Erythroblast (primary cell): Measurements from ENCODE around the gene CEP85L.

Experiments used
- DNase-seq, 2 experiments: peaks; one replicate each; lab custom pipeline; 2025; lab: John Stamatoyannopoulos, UW
- GATA1 ChIP-seq: IDR thresholded peaks from 2 replicates; pipeline ENCODE4 v1.6.1; 2011; ENCODE audit warnings: low read depth, mild to moderate bottlenecking, control low read depth, low read length, moderate library complexity
- POLR2A ChIP-seq: IDR thresholded peaks from 2 replicates; pipeline ENCODE4 v1.6.1; 2011; ENCODE audit warnings: mild to moderate bottlenecking, low read length

Gene CEP85L

GRCh38 chr6:118669561-118669960, 18.2 kb upstream of the CEP85L start:
- no peak for DNase-seq
- TF ChIP-seq POLR2A, result no peak
- TF ChIP-seq GATA1, result no peak

GRCh38 chr6:118668761-118669385, 17.5 kb upstream of the CEP85L start:
- TF ChIP-seq POLR2A, result no peak
- no peak for TF ChIP-seq GATA1
- DNase-seq, result peak in 1 of 2 experiments; percentile 28

DNA sequence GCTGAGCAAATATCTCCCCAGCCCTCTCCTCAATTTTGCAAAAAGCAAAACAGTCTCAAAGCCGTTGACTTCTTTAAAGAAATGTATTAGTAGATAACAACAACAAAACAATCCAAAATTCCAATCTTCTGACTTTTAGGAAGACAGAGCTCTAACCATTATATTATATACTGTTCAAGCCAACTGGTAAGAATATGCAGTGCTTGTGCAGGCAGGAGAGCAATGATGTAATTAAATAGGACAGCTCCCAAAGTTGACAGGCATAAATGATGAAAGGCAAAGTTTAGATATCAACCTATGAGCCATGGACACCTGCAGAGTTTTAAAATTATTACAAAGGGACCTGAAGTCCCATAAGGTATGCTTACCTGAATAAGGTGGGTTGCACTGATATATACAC, 16.6 kb upstream of the CEP85L start:
- TF ChIP-seq GATA1, result no peak
- TF ChIP-seq POLR2A, result no peak
- DNase-seq, result no peak

GRCh38 chr6:118665011-118665410, 13.6 kb upstream of the CEP85L start:
- DNase-seq, result no peak
- TF ChIP-seq POLR2A (no peak), GATA1 (no peak)

DNA sequence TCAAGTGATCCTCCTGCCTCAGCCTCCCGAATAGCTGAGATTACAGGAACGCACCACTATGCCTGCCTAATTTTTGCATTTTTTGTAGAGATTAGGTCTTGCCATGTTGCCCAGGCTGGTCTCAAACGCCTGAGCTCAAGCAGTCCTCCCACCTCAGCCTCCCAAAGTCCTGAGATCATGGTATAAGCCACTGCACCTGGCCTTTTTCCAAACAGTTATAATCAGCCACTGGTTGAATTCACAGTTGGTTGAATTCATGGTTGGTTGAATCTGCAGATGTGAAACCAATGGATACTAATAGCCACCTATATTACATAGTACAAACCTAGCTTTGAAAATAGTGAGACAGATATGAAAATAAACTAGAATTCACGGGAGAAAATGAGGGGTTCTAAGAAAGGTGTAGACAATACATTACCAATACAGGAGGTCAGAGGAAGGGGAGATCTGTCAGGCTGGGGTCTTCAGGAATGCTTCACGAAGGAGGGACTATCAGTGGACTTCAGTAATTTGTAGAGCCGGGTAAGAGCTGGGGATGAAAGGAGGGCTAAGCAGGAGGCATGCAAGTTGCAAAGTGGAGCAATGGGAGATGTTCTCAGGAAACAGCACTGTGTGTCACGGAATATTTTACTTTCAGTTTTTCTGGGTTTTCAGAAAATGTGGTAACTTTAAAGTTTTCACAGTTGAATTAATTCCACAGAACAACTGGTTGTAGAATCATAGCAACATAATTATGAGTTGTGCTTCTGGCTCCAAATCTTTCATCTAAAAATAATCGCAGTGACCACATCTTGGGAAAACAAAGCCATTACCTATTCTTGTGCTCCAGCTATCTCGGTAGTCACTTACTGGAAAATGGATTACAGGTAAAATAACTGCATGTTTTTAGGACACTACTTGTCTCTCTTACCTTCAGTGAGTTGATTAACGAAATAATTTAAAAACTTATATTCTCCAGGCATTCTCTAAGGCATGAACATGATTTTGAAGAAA, 12.9 kb upstream of the CEP85L start:
- no peak for DNase-seq
- TF ChIP-seq GATA1 (no peak), POLR2A (no peak)

DNA sequence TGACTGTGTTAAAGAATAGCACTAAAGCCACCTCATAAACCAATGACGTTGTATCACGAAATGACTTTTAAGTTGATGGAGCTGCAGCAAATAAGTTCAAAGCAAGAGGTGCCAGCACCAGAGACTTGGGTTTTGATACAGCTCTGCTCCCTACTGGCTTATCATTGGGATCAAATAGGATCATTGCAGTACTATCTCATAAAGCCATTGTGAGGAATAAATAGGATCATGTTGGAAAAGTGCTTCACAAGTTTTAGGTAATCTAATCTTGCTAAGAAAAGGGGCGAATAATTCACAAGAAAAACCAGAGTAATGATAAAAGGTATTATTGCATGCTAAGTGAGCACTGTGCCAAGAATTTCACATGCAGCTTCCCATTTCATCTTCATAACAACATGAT, 10.4 kb upstream of the CEP85L start:
- no peak for DNase-seq
- no peak for TF ChIP-seq POLR2A
- TF ChIP-seq GATA1, result no peak

- peak; percentile 84 to 89 for DNase-seq
- TF ChIP-seq GATA1 (peak; percentile 34), POLR2A (no peak)
Measured at GRCh38 chr6:118660218-118660569, 8.8 kb upstream of the CEP85L start.

DNA sequence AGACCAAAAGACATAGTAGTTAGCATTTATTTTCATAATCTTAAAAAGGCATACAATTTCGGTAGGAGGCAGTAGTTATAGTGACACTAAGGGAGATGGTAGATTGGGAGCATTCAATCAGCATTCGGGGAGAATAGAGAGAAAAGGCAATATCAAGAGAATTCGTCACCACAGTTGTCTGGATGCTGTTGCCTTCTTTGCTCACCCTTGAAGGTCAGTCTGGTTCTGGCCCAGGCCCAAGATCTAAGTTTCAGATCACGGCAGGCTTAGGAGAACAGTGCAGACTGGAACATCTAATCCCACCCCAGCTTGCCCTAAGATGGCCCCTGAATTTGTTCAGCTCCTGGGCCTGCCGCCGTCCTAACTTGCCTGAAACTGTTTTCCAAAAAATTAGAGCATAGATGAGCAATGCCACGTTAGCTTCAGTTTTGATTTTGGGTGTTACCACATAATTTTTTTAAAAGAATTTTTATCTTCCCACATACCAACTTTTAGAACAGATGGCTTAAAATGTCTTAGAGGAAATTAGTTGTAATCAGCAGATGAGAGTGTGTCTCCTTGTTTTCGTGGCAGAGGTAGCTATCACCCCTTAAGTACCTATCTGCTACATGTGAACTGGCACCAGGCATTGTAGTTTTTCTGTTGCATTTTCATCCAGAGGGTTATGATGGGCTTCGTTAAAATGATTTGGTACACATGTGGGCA, 8.3 kb upstream of the CEP85L start:
- no peak for TF ChIP-seq GATA1
- no peak for TF ChIP-seq POLR2A
- peak; percentile 24 to 51 for DNase-seq

GRCh38 chr6:118656847-118657451, 5.6 kb upstream of the CEP85L start:
- TF ChIP-seq GATA1 (no peak), POLR2A (no peak)
- no peak for DNase-seq

GRCh38 chr6:118652051-118652615, 742 bp upstream of the CEP85L start:
- TF ChIP-seq GATA1, result no peak
- TF ChIP-seq POLR2A, result no peak
- DNase-seq, result no peak

DNA sequence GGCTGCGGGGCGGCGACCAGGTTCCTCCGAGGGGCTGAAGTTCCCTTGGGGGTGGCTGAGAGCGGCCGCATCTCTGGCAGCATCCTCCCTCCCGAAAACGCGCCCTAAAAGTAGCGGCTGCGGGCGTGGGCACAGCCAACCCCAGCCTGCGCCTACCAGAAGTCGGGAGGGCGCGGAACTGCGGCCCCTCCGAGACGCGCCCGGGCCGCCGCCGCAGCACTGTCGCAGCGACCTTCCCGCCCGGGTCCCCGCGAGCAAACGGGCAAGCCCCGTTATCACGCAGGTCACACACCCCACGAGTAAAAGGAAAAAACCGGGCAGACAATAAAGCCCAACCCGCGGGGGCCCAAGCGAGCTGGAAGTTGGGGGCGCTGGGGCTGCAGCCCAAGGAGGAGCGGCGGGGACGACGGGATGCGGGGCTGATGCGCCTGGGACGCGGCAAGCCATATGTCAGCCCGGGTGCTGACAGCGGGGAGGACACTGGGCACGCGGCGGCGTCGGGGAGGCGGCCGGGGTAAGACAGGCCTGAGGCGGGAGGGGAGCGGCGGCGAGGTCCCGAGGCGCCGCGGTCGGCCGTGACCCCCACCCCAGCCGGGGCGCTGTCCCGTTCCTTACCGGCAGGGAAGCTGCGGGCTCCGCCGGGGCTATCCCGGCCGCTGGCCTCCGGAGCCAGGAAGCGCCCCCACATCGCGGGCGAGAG, 659 bp downstream of the CEP85L start:
- TF ChIP-seq POLR2A, result peak; percentile 2
- no peak for TF ChIP-seq GATA1
- peak; percentile 72 to 83 for DNase-seq

- TF ChIP-seq GATA1 (no peak), POLR2A (no peak)
- DNase-seq, result peak in 1 of 2 experiments; percentile 20
Measured at GRCh38 chr6:118649918-118650581, 1.3 kb downstream of the CEP85L start.
